GM18951 (cell line): ENCODE data around the gene TMCO4.
"Not testable (repeated sequence)": the region's sequence is repeated elsewhere in the genome, so short reads cannot be mapped to it uniquely, and the experiment has no call there.

Experiments
- POLR2A ChIP-seq: IDR thresholded peaks from 4 replicates; pipeline ENCODE4 v1.6.1; 2011; ENCODE audit warnings: mild to moderate bottlenecking; ENCODE audit not compliant: insufficient read length, insufficient read depth; ENCODE audit errors: extremely low read depth
- in situ Hi-C: fragments of 300-500 bp; cut with MboI; formaldehyde crosslinking; loops from one replicate; pipeline ENCODE4 v1.12.0; 2022; ENCODE audit warnings: low sequenced_read_pairs, mixed read lengths, inconsistent platforms; ENCODE audit not compliant: unreplicated experiment

Gene TMCO4

DNA sequence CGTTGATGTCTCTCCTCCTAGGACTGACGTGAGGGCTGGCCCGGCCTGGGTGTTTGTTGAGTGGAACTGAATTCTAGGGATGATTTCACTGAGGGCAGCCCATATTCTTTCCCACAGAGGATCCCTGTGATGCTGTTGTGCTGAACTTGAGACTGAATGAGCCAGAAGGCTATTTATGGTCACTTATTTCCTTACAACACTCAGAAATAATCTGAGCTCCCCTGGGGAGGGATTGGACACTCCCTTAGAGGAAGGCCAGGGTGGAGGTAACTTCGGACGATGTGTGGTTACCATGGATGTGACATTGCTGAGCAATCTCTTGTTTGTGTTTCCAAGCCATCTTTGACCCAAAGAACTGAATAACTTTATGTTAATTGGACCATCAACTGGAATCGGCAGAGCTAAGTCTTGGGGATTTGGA lies 5.1 kb upstream of the TMCO4 start:
- no peak for TF ChIP-seq POLR2A
- in situ Hi-C loops: no loop called here

DNA sequence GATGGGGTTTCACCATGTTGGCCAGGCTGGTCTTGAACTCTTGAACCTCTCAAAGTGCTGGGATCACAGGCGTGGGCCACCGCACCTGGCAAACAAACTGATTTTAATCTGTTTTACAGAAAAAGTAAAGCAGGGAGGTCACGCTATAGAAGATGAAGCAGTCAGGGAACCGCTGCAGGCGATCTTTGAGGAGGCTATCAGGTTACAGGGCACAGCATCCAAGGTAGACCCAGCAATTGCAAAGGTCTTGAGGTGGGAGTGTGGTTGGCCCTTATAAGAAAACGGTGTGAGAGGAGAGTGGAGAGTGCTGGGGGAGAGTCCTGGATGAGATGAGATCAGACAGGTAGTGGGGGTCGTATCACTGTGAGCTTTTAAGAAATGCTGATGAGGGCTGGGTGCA lies 2.6 kb upstream of the TMCO4 start:
- in situ Hi-C loops: no loop called here
- TF ChIP-seq POLR2A: no peak

DNA sequence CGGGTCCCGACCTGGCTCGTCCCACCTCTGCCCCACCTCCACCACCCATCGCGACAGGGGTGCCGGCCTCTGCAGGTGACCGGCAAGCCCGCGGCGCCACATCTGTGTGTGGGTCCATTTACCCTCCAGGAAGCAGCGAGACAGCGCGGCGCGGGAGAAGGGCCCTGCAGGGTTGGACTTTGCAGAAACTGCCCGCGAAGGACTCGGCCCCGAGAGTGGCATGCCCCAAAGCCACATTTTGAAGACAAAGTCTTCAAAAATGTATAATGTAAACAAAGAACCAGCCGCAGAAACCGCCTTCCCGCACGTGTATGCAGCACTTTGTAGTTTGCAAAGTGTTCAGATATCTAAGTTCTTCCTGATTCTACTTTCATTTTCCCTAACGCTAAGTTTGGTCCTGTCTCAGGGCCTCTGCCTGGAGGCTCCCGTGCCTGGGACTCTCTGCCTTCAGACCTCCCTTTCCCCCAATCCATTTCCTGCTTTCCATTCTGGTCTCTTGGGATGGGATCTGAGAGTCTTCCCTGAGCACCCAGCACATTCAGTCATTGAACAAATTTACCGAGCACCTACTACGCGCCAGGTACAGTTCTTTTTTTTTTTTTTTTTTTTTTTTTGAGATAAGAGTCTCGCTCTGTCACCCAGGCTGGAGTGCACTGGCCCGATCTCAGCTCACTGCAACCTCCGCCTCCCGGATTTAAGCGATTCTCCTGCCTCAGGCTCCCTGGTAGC lies 524 bp upstream of the TMCO4 start:
- in situ Hi-C loops: no loop called here

DNA sequence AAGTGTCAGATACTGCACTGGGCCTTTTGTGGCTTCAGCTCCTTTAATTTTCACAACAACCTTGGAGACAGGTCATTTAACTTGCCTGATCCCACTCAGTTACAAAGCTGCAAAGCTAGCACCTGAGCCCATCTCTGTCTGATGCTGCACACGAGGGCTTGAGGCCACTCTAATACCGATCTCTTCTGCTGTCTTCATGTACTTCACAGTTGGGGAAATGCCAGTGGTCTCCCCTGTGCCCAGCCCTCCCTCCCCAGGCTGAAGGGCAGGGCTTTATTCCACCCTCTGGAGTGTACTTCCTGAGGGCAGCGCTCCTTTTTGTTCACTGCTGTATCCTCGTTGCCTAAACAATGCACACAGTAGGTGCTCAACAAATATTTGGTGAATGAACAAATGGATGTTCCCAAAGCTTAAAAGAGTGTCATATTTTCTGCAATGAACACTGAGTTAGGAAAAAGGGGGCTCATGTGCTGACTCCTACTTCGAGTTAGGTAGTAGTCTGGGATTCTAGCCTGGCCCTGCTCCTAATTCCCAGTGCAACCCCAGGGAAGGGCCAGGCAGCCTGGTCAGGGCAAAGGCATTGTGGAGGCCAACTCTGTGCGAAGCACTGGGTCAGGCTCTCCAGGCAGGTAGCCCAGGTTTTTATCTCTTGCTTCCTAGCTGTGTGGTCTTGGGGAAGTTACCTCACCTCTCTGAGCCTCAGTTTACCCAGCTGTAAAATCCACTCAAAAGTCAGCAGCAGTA lies 1.1 kb downstream of the TMCO4 start:
- in situ Hi-C loops: no loop called here
- TF ChIP-seq POLR2A: no peak

More for the DNA sequence above, 524 bp upstream of the TMCO4 start:
- no peak for TF ChIP-seq POLR2A

- in situ Hi-C loops: no loop called here
- no peak for TF ChIP-seq POLR2A
Observed at GRCh38 chr1:19797827-19798226, 1.9 kb downstream of the TMCO4 start.

DNA sequence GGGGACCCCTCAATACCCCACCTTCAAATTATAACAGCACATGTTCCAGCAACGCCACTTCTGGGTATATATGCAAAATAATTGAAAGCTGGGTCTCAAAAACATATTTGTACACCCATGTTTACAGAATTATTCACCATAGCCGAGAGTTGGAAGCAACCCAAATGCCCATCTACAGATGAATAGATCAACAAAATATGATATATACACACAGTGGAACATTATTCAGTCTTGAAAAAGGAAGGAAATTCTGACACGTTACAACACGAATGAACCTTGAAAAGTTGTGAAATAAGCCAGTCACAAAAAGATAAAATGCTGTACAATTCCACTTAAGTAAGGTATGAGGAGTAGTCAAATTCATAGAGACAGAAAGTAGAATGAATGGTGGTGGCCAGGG lies 5.1 kb downstream of the TMCO4 start:
- TF ChIP-seq POLR2A: no peak
- in situ Hi-C loops: no loop called here

- in situ Hi-C loops: no loop called here
Observed at GRCh38 chr1:19793360-19794046, 6.2 kb downstream of the TMCO4 start.

GRCh38 chr1:19792237-19793002 lies 7.3 kb downstream of the TMCO4 start:
- no peak for TF ChIP-seq POLR2A
- in situ Hi-C loops: no loop called here

More at GRCh38 chr1:19793360-19794046, 6.2 kb downstream of the TMCO4 start:
- no peak for TF ChIP-seq POLR2A

DNA sequence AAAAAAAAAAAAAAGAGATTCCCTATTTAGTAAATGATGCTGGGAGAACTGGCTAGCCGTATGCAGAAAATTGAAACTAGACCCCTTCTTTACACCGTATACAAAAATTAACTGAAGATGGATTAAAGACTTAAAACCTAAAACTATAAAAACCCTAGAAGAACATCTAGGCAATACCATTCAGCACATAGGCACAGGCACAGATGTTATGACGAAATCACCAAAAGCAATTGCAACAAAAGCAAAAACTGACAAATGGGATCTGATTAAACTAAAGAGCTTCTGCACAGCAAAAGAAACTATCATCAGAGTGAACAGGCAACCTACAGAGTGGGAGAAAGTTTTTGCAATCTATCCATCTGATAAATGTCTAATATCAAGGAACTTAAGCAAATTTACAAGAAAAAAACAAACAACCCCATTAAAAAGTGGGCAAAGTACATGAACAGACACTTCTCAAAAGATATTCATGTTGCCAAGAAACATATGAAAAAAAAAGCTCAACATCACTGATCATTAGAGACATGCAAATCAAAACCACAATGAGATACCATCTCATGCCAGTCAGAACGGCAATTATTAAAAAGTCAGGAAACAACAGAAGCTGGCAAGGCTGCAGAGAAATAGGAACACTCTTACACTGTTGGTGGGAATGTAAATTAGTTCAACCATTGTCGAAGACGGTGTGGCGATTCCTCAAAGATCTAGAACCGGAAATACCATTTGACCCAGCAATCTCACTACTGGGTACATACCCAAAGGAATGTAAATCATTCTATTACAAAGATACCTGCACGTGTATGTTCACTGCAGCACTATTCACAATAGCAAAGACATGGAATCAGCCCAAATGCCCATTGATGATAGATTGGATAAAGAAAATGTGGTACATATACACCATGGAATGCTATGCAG lies 9.4 kb downstream of the TMCO4 start:
- in situ Hi-C loops: not testable (repeated sequence)

GRCh38 chr1:19786988-19787423 lies 12.7 kb downstream of the TMCO4 start:
- in situ Hi-C loops: no loop called here

GRCh38 chr1:19785660-19786059 lies 14.1 kb downstream of the TMCO4 start:
- no peak for TF ChIP-seq POLR2A
- in situ Hi-C loops: no loop called here

More at GRCh38 chr1:19786988-19787423, 12.7 kb downstream of the TMCO4 start:
- TF ChIP-seq POLR2A: no peak

DNA sequence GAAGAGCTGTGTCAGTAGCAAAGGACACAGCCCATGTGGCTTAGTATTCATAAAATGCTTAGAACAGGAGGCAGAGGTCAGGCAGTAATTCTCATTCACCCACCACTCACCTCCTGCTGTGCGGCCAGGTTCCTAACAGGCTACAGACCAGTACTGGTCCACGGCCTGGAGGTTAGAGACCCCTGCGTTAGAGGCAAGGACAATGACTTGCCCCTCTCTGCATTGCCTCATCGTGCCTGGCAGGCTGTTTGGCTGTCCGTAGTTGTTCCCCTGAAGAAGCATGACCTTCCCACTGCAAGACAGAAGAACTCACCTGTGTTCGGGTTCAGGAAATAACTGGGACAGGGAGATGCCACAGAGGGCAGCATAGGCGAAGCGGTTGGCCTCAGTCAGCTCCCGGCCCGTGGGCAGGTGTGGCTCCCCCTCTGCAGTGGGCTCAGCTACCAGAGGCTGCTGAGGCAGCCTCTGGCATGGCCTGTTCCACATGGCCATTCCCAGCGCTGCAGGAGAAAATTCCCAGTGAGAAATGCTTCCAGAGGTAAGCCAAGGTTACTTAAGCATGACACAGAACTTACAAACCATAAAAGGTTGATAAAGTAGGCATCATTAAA lies 19.3 kb downstream of the TMCO4 start:
- in situ Hi-C loops: no loop called here

More for the DNA sequence above, 19.3 kb downstream of the TMCO4 start:
- TF ChIP-seq POLR2A: no peak
